GM19023 (cell line): Measurements from ENCODE around the gene GALNT17.

ENCODE experiments used
- ATAC-seq: cut with Tn5 transposase; IDR thresholded peaks from one replicate; pipeline ENCODE4 v1.9.1; 2021; ENCODE audit warnings: mild to moderate bottlenecking, moderate library complexity; ENCODE audit not compliant: unreplicated experiment

Gene GALNT17

DNA sequence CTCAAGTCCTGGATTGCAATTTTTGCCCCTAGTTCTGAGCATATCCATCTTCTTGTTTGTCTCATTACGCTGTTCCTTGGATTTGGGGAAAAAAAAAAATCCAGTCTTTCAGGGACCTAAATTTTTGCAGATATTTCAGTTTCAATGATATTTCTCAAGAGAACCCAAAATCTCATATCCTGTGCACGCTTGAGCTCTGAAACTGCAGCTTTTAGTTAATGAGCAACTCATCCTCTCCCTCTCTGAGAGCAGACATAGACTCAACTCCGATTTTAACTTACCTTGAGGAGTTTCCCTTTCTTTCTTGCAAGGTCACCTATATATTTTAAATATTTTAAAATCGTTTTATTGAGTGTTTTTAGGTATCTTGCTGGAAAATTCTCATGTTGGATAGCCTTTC, 200.3 kb downstream of the GALNT17 start:
- ATAC-seq: no peak

- no peak for ATAC-seq
Observed at GRCh38 chr7:71334541-71334940, 202.6 kb downstream of the GALNT17 start.

DNA sequence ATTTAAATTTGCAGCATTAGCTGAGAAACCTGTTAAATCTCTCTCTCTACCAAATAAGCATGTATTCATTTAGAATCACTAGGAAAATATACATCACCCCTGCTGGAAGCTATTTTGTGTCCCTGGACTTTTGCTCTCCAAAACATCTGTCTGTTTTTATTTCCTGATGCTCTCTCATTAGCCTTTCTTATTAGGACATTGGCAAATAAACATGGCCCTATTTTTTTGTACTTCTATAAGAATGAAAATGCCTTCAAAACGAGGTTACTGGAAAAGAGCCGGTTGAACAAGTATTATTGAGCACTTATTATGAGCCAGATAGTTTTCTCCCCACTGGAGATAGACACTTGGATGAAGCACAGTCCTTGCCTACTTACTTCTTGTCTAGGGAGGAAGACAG, 206.9 kb downstream of the GALNT17 start:
- ATAC-seq: no peak

GRCh38 chr7:71339924-71340323, 208.0 kb downstream of the GALNT17 start:
- ATAC-seq: no peak

DNA sequence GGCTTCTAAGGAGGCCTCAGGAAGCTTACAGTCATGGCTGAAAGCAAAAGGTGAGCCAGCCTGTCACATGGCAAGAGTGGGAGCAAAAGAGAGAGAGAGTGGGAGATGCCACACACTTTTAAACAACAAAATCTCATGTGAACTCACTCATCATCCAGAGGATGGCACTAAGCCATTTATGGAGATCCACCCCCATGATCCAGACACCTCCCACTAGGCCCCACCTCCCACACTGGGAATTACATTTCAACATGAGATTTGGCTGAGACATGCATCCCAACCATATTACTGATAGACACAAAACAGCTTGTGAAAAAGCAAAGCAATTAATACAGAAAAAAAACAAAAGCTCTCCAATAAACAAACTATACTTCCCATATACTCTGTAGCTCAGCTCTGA, 210.3 kb downstream of the GALNT17 start:
- no peak for ATAC-seq

DNA sequence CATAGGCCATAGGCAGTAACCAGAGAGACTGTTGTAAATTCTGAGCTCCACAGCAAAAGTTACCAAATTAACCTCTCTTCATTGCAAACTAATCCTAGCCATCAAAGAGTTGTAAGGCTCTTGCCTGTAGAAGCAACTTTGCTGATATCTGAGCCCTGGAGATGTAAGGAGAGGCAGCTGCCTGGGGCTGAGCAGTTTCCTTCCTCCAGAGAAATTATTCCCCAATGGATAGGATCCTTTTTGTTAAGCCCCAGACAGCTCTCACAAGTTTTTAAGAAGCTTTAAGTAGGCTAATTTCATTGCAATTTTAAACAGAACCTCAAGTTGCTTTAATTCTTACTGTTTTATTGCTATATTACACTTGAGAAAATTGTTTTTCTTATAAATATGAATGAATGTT, 211.1 kb downstream of the GALNT17 start:
- ATAC-seq: no peak

GRCh38 chr7:71343892-71344291, 211.9 kb downstream of the GALNT17 start:
- ATAC-seq: no peak

- ATAC-seq: no peak
Observed at GRCh38 chr7:71345117-71345884, 213.4 kb downstream of the GALNT17 start.

- no peak for ATAC-seq
Observed at GRCh38 chr7:71348821-71349681, 217.1 kb downstream of the GALNT17 start.

DNA sequence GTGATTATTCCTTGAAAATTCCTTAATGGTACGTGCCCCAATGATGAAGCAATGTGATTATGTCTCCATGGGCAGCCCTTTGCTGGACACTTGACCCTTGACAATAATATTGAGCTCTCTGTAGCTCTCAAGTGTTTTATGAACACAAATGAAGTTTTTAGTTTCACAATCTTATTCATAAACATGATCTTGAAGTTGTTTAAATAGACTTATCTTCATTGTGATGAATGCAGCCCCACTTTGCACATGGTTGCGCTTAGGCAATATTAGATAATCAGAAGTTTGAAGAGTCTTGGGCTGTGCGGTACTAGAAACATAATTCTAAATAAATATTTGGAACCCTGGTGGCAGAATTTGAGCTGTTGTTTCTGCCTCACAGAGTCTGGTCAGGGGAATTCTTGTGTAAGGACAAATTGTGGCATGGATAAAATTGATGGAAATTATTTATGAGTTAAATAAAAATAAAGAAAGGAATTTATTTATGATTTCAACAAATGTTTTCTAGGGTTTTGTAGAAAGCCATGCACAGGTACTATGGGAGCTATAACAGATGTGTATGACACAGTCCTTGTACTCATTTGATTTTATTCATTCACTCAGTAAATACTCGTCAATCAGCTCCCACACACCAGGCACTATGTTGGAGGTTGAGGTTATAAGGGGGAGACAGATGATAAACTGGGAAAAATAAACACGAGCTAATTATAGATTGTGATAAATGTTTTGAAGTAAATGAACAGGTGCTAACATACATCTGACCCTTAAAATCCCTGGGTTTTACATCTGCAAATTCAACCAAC, 217.9 kb downstream of the GALNT17 start:
- ATAC-seq: no peak

GRCh38 chr7:71350680-71351079, 218.7 kb downstream of the GALNT17 start:
- no peak for ATAC-seq

GRCh38 chr7:71354716-71355115, 222.8 kb downstream of the GALNT17 start:
- no peak for ATAC-seq

DNA sequence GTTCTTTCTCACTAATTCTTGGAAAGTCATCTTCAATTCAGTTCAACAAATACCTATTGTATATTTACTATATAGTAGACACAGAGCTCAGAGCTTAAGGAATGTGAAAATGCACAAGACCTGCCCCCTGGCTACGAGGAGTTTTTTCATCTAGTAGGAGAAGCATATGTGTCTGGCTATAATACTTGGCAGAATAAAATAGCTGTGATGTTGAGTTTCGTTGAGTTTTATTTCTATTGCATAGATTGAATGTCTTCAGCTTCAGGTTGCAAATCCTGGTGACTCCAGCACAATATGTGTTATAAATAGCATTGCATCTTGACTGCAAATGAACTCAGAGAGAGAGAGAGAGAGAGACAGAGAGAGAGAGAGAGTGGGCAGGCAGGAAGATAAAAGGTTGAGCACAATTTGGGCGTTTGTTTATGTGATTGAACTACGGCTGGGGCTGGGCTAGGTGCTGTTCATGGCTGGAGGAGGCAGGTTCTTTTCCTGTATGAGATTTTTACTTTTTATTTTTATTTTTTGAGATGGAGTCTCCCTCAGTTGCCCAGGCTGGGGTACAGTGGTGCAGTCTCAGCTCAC, 229.6 kb downstream of the GALNT17 start:
- ATAC-seq: no peak

GRCh38 chr7:71362240-71362639, 230.3 kb downstream of the GALNT17 start:
- no peak for ATAC-seq

GRCh38 chr7:71363223-71363622, 231.3 kb downstream of the GALNT17 start:
- no peak for ATAC-seq

DNA sequence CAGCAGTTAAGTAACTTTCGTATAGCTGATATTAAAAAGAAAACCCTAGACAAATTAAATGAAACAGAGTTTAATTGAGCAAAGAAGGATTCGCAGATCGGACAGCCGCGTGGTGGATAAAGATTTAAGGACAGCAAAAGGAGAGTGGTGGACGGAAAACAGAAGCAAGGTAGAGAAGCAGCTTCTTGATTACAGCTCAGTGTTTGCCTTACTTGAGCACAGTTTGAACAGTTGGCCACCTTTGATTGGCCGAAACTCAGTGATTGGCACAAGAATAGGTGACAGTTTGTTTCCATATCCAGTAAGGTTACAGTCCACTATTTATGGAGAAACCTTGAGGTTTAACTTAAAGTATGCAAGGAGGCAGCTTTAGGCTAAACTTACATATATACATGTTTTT, 231.7 kb downstream of the GALNT17 start:
- ATAC-seq: no peak

DNA sequence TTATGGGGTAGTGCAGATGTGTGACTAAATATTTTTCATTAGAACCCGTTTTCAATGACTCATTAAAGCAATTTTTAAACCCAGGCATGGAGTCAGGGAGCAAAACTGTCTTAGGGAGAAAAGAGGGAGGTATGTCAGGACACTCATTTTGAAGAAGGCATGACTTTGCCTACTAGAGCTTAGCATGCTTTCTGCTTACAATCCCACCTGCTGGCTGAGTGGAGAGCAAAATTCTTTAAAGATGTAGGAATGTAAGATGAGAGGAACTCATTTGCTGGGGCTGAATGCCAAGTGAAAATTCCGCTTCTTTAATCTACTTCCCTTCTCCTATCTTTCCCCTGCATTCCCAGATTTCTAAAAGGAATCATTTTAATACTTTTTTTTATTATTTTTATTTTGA, 232.6 kb downstream of the GALNT17 start:
- no peak for ATAC-seq

GRCh38 chr7:71372991-71373390, 241.0 kb downstream of the GALNT17 start:
- ATAC-seq: no peak

GRCh38 chr7:71377062-71377461, 245.1 kb downstream of the GALNT17 start:
- ATAC-seq: no peak

GRCh38 chr7:71377469-71377868, 245.5 kb downstream of the GALNT17 start:
- ATAC-seq: no peak

DNA sequence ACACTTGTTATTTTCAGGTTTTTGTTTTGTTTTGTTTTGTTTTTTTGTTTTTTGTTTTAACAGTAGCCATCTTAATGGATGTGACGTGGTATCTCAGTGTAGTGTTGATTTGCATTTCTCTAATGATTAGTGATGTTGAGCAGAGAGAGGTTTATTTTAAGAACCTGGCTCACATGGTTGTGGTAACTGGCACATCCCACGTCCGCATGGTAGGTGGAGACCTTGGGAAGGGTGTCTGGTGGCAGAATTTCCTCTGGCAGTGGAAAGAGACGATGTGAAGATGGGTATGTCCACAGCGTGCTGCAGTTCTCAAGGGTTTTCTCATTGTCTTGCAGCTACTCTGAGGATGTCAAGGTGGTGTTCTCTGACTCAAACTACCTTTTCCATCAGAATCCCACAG, 252.2 kb downstream of the GALNT17 start:
- no peak for ATAC-seq
